GM18517 (cell line): Measurements from ENCODE around the gene ANKRD62.

Source experiments
- ATAC-seq: cut with Tn5 transposase; IDR thresholded peaks from one replicate; pipeline ENCODE4 v1.9.1; 2021; ENCODE audit warnings: mild to moderate bottlenecking, moderate library complexity; ENCODE audit not compliant: unreplicated experiment

The ANKRD62 gene

DNA sequence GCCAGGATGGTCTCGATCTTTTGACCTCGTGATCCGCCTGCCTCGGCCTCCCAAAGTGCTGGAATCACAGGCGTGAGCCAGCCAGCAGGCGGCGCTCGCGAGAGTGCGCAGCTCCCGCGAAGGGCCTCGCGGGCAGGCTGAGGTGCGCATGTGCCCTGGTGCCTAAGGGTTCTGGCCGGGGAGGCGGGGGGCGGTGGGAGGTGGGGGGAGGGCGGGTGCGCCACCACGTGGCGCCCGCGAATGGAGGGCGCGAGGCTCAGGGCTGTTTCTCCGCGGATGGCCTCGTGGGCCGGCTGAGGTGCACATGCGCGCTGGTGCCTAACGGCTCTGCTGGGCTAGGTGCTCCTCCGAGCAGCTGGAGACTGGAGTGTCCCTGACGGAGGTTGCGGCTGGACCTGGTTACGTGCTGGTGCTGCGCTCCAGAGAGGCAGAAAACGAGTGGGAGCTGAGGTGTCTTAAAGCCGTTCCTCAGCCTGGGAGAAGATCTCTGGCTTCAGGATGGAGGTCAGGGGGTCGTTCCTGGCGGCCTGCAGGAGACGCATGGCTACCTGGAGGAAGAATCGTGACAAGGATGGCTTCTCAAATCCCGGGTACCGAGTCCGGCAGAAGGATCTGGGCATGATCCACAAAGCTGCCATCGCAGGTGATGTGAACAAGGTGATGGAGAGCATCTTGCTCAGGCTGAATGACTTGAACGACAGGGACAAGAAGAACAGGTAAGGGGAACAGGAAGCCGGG, at the start of gene ANKRD62:
ANKRD62 (plus strand) TSS at position 324 of the 738 bp plus-strand sequence; CDS start at position 499, 175 bp downstream.
- no peak for ATAC-seq

DNA sequence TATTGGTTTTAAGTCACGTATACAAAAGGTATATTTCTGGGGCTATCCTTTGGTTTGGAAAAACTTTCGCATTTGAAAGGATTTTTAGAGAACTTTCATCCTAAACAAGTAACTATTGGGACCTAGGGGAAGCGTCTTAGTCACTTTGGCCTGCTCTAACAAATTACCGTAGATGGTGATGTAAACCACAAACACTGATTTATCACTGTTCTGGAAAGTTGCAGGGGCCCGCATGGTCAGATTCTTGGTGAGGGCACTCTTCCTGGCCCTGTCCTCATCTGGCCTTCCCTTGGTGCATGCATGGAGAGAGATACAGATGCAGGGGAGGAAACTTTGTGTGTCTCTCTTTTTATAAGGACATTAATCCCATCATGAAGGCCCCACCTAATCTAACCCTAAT, 49.1 kb upstream of the ANKRD62 start:
- no peak for ATAC-seq

DNA sequence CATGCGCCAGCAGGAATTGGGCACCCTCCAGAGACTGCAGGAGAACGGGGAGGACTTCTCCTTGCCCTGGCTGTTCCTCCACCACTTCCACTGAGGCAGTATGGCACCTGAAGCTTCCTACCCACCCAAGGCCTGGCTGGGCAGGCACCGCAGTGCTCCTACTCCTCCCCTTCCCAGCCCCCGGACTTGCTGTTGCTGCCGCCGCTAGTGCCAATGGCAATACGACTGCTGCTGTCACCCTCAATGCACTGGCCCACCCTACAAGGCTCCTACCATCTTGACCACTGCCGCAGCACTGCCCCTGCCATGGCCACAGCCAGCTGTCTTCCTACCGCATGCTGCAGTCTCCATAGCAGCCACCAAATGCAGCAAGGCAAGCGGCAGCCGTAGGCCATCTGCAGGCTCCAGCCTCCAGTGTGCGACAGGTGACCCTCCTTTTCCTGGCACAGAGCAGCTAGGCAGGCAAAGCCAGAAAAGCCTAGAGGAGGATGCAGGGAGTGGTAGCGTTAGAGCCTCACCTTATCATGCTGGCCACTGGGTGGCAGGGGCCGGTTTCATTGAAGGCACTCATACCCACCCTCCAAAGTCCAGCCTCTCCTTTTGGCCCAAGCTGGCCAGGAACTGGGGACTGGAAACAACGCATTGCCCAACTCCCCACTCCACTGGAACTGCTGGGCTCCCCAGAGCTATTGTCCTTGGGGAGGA, 47.4 kb upstream of the ANKRD62 start:
- ATAC-seq = no peak

DNA sequence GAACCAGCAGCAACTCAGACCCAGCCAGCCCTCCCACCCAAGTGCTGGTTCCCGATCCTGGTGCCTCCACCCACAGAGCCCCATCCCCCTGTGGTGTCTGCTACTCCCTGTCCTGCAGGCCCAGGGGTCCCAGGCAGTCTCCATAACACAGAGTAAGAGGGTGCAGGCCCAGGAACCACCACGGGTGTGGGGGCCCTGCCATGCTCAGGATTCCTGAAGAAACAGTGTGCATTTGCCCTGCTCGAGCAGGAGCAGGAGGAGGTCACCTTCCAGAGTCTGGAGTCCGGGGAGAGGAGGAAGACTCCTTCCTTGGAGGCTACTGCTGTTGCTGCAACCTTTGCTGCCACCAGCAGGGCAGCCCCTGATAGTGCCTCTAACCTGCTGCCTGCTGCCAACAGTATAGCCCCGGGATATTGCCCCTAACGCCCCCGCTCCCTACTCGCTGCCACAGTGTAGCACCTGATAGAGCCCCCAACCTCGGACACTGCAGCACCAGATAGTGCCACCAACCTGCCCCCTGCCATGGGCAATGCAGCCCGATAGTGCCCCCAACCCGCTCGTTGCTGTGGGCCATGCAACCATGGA, 46.8 kb upstream of the ANKRD62 start:
- no peak for ATAC-seq

DNA sequence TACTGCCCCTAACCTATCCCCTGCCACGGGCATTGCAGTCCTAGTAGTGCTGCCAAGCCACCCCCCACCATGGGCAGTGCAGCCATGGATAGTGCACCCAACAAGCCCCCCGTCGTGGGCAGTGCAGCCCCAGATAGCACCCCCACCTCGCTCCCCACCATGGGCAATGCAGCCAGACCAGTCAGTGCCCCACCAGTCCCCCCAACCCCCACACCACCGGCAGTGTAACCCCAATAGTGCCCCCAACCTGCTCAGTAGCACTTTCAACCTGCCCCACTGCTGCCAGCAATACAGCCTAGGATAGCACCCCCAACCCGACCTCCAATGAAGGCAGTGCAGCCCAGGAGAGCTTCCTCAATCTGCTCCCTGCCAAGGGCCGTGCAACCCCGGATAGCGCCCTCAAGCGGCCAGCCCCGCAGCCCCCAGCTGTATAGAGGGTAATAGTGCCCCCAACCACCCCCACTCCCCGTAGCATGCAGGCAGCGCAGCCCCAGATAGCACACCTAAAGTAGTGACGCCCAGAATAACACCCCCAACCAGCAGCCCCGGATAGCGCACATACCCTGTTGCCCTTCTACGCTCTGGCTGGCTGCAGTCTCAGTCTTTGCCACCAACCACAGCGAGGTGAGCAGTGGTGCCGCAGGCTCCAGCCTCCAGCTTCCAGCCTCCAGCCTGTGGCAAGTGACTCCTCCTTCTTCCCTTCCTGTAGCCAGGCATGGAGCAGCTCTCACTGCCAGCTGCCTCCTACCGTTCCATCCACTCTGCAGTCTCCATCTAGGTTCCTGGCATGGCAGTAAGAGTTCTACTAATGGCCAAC, 45.4 kb upstream of the ANKRD62 start:
- no peak for ATAC-seq

DNA sequence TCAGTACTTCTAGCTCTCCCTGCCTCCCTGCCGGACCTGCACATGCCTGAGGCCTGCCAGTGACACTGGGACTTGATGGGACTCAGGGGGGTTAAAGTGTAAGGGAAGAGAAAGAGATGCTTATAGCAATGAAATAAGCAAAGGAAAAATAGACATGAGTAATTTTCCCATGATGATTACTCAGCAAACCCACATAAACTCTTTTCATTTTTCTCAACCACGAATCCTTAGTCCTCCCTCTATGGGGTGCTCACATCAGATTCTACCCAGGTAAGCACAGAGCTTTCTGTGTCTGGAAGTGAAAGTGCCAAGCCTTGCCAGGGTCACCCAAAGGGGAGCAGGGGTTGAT, 44.8 kb upstream of the ANKRD62 start:
- no peak for ATAC-seq

DNA sequence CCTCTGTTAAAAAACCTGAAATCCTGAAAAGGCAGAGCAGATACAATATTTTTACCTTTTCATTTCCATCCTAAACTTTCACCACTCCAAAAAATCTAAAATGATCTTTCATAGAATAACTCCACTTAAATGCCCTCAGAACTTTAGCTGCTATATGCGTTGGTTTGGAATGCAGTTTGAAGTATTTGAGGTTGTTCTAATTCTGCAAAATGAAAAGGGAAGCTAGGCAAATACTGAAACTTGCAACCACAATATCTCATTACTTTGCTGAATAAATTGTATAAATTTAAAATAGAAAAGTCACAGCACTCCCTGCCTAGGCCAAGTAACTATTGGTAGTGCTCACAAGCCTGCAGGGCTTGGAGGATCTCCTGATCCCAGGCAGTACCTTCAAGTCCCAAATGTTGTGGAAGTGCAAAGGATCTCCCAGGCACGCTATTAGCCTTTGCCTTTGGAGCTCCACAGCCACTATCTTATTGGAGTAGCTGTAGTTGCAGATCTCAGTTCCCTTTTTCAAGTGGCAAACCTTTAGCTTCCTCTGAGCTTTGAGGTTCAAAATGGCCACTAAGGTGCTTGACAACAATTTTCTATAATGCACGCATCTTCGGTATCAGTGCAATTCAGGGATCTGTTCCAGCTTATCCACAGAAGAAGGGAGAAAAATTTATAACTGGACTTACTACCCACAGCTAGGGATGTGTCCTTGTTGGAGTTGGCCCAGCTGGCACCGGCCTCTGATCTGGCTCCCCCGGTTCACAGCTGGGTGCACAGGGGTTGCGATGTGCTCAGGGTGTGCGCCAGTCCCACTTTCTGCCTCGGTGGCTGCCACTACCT, 43.4 kb upstream of the ANKRD62 start:
- peak; percentile 90 for ATAC-seq

DNA sequence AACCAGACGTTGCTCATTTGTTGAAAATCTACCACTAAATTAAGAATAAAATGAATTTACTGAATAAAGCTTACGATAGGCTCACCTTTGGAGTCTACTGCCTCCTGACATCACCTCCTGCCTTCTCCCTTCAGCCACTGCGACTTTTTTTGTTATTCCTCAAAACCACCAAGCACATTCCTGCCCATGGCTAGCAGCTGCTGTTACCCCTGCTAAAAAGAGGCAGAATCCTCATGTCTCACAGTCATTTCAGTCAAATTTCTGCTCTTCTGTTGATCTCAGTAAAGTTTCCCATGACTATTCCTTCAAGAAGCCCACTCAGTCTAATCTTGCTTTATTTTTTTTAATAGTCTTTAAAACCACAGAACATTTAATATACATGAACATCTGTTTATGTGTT, 40.8 kb upstream of the ANKRD62 start:
- no peak for ATAC-seq

DNA sequence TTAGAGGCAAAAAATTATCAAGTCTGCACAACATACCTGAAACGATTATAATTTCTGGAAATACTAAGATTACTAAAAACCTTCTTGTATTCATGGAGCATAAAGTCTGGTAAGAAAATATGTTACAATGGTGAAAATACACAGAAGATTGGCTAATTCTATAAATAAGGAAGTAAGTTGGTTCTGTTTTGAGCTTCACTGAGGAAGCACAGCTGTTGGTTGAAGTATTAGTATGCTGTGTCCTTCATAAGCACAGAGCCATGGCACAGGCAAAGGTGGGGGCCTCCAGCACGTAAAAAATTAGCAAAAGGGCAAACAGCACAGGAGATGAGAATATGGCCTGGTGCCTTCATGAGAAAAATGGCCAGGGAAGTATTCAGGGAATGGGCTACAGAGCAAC, 40.4 kb upstream of the ANKRD62 start:
- ATAC-seq = peak; percentile 49

DNA sequence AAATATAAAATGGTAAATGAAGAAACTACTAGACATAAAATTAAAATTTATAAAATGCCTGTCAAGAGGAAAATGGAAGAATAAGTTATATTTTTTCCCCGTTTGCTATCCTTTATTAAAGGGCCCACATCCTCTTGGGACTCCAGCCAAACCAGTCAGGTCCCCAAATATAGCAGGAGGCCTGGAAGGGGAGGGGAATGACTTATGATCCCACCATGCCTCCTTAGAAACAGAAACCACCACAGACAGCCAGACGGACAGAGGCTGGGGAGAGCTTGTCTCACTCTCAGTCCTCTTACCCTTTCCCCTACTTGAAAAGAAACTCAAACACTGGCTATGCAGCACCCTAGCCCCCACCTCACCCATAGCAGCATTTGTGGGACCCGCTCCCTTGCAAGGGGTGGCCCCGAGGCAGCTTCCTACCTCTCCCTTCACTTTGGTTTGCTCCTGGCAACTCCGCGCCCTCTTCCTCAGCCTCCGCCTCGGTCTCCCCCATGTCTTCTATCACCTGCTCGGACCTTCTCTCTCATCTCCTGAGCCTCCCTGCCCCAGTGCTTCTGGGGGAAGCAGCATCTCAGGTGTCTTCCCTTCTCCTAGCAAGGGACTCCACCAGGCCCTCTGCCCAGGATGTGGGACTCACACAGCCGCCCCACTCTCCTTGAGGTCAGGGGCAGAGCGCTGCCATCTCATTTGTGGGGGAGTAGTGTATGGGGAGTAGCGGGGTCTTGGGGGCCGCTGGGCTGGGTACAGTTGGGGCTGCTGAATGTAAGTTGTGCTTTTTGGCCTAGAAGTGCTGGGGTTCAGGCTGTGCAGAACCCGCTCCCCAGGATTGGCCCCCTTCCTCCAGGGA, 37.4 kb upstream of the ANKRD62 start:
- no peak for ATAC-seq

DNA sequence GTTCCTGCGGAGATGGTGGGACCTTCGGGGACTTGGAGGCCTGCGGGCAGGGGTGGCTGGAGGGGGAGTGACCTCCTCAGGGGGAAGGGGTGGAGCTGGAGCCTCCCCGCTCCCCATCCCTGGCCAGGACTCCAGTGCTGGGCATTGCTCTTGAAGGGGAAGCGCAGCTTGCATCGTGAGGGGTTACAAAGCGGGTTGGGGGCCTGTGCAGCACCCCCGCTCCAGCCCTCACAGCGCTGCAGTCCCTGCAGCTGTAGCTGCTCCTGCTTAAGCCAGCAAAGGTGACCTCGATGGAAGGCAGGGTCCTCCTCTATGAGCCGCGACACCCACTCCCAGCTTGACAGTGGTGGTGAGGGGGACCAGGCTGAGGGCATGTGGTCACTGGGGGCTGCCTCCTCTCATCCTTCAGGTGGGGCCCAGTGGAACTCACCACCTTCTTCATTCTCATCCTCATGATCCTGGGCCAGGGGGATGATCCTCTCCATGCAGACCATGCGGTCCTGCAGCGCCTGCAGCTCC, 36.7 kb upstream of the ANKRD62 start:
- no peak for ATAC-seq

DNA sequence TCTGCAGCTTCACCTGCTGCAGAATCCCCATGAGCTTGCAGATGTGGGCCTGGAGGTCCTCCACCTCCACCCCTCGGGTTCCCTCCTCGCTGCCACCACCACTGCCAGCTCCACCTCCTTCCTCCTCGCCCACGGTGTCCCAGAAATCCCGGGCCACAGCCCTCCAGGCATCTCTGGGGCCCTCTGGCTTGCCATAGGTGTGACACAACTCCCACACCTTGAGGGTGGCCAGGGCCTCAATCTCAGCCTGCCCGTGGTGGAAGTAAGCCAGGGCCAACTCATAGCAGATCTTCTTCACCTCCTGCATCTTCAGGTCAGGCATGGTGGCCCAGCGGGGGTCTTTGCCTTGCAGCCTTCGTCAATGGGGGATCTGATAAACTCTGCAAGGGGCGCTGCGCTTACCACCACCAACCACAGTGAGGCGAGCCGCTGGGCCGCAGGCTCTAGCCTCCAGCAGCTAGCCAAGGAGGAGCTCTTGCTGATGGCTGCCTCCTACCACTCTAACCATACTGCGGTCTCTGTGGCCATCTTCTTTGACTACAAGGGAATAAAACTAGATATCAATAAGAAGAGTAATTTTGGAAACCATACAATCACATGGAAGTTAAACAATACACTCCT, 36.1 kb upstream of the ANKRD62 start:
- ATAC-seq = no peak

DNA sequence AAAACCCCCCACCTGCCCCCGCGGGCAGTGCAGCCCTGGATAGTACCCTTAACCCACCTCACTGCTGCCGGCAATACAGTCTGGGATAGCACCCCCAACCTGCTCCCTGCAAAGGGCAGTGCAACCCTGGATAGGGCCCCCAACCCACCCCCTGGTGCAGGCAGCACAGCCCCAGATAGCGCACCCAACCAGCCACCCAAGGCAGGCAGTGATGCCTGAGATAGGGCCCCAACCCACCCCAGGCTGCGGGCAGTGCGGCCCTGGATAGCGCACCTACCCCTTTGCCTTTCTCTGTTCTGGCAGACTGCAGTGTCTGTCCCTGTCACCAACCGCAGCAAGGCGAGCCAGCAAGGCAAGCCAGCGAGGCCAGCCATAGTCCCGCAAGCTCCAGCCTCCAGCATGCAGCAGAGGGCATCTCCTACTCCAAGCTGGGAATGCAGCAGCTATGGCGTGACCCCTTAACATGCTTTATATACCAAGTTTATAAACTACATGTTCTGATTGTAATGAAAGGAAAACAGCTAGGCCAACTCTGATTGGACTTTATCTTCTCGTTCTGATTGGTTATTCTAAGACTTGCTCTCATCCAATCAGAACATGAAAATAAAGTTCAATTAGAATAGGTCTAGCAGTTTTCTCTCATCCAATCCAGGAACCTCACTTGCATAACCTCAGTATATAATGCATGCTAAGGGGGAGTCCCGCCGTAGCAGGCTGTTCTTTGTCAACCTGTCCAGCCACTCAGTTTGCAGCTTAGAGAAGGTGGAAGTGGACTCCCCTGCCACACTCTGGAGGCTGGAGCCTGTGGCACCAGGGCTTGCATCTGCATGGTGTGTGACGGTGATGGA, 34.1 kb upstream of the ANKRD62 start:
- no peak for ATAC-seq

DNA sequence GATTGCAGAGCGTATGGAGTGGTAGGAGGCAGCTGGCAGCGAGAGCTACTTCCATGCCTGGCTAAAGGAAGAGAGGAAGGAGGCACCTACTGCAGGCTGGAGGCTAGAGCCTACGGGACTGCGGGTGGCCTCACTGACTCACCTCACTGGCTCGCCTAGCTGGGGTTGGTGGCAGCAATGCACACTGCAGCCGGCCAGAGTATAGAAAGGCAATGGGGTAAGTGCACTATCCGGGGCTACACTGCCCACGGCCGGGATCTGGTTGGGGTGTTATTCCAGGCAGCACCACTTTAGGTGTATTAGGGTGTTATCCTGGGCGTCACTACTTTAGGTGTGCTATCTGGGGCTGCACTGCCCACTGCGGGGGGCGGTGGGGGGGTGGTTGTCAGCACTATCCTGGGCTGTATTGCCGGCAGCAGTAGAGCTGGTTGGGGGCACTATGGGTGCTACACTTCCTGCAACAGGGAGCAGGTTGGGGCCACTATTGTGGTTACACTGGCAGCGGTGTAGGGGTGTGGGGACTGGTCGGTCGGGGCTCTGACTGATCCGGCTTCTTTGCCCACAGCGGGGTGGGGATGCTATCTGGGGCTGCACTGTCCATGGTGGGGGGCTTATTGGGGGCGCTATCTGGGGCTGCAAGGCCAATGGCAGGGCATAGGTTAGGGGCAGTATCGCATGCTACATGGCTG, 33.3 kb upstream of the ANKRD62 start:
- no peak for ATAC-seq

DNA sequence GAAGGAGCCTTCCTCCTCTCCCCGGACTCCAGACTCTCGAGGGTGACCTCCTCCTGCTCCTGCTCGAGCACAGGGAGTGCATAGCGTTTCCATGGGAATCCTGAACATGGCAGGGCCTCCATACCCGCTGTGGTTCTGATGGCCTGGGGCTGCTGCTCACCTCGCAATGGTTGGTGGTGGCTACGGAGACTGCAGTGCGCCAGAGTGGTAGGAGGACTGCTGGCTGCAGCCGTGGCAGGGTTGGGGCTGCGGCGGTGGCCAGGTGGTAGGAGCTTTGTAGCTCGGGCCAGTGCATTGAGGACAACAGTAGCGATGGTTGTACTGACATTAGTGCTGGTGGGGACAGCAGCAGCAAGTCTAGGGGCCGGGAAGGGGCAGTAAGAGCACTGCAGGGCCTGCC, 32.0 kb upstream of the ANKRD62 start:
- ATAC-seq = no peak

DNA sequence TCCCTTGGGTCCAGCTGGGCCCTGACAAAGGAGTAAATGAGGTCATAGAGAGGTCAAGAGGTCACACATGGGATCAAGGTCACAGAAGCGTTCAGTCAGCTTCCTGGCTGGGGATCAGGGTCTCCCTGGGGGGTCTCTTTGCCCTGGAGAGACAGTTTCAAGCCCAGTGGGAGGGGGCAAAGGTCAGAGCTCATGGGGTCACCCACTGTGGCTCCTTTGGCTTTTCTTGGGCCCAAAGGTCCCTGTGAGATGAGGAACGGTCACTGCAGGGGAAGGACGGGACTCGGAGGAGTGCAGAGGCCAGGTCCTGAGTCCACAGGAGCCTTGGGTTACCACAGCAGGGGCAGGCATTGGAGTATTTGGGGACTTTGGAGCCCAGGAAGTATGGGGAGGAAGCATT, 30.7 kb upstream of the ANKRD62 start:
- no peak for ATAC-seq

DNA sequence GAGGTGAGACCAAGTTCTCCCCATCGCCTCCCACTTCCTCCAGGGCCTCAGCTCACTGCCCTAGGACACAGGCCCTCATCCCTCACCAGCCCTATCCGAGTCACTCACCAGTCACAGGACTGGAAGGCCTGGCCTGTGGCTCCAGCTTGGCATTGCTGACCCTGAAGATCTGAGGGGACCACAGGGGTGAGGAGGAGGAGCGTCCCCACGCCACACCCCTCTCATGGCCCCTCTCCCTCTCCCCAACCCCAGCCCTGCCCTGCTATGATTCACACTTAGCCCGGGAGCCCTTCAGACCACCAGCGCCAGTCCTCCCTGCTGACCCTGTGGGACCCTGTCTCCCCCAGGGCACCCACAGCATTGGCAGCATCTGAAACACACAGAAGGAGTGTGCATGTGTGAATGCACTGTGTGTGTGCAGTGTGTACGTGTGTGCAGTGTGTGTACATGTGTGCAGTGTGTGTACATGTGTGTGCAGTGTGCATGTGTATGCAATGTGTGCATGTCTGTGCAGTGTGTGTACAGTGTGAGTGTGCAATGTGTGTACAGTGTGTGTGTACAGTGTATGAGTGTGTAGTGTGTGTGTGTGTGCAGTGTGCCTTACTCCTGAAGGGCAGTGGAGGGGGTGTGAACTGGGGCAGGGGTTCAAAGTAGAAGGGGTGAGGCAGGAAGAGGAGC, 29.4 kb upstream of the ANKRD62 start:
- no peak for ATAC-seq
